HG02938 (cell line): ENCODE measurements around the gene SLCO1C1.
A peak's percentile ranks its signal among the peaks of the same experiment; 100 is the strongest.
"Not testable (repeated sequence)": the region's sequence is repeated elsewhere in the genome, so short reads cannot be mapped to it uniquely, and the experiment has no call there.

Source experiments
- ATAC-seq: cut with Tn5 transposase; IDR thresholded peaks from one replicate; pipeline ENCODE4 v1.9.1; 2021; ENCODE audit warnings: mild to moderate bottlenecking, moderate library complexity; ENCODE audit not compliant: unreplicated experiment

SLCO1C1 gene

GRCh38 chr12:20695232-20695631 lies at the start of gene SLCO1C1:
TSS of gene SLCO1C1 (plus strand) at chr12:20695332. CDS start at chr12:20699577, 4,245 bp downstream.
- no peak for ATAC-seq

GRCh38 chr12:20646239-20646827 lies 48.8 kb upstream of the SLCO1C1 start:
- ATAC-seq = peak; percentile 76

GRCh38 chr12:20653871-20654270 lies 41.3 kb upstream of the SLCO1C1 start:
- ATAC-seq = no peak

- ATAC-seq = no peak
Observed at GRCh38 chr12:20656600-20656999, 38.5 kb upstream of the SLCO1C1 start.

- no peak for ATAC-seq
Observed at GRCh38 chr12:20657496-20657895, 37.6 kb upstream of the SLCO1C1 start.

GRCh38 chr12:20681334-20681733 lies 13.8 kb upstream of the SLCO1C1 start:
- ATAC-seq = no peak

GRCh38 chr12:20696181-20696905 lies 1.2 kb downstream of the SLCO1C1 start:
- no peak for ATAC-seq

- ATAC-seq = no peak
Observed at GRCh38 chr12:20701106-20701505, 6.0 kb downstream of the SLCO1C1 start.

GRCh38 chr12:20704860-20705259 lies 9.7 kb downstream of the SLCO1C1 start:
- no peak for ATAC-seq

- no peak for ATAC-seq
Observed at GRCh38 chr12:20711846-20712245, 16.7 kb downstream of the SLCO1C1 start.

GRCh38 chr12:20716037-20716436 lies 20.9 kb downstream of the SLCO1C1 start:
- ATAC-seq = no peak

GRCh38 chr12:20716985-20717384 lies 21.9 kb downstream of the SLCO1C1 start:
- no peak for ATAC-seq

- no peak for ATAC-seq
Observed at GRCh38 chr12:20718294-20718693, 23.2 kb downstream of the SLCO1C1 start.

GRCh38 chr12:20722142-20722541 lies 27.0 kb downstream of the SLCO1C1 start:
- ATAC-seq = no peak

GRCh38 chr12:20731274-20731673 lies 36.1 kb downstream of the SLCO1C1 start:
- ATAC-seq = no peak

GRCh38 chr12:20740972-20741371 lies 45.8 kb downstream of the SLCO1C1 start:
- no peak for ATAC-seq

- no peak for ATAC-seq
Observed at GRCh38 chr12:20748198-20748597, 53.1 kb downstream of the SLCO1C1 start.

GRCh38 chr12:20751046-20751445 lies 55.9 kb downstream of the SLCO1C1 start:
- no peak for ATAC-seq

- ATAC-seq = no peak
Observed at GRCh38 chr12:20777420-20777819, 82.3 kb downstream of the SLCO1C1 start.

- no peak for ATAC-seq
Observed at GRCh38 chr12:20778969-20779368, 83.8 kb downstream of the SLCO1C1 start.

- not testable (repeated sequence) for ATAC-seq
Observed at GRCh38 chr12:20779971-20780370, 84.8 kb downstream of the SLCO1C1 start.

- ATAC-seq = not testable (repeated sequence)
Observed at GRCh38 chr12:20783796-20784357, 88.7 kb downstream of the SLCO1C1 start.
